Esophagus muscularis mucosa (tissue), 4 donors: ENCODE data around the gene ZBTB5. TPM values are rescaled to one million over a fixed set of nuclear protein-coding genes. Genes with fewer than 3 reads are reported as not detected.

ENCODE experiments used
- DNase-seq: peaks from one replicate; pipeline ENCODE4 v3.0.0-alpha.2; 2017; ENCODE audit errors: extremely low spot score
- H3K27ac ChIP-seq, 4 donors: fragments of 200-600 bp; sonication (generic); replicated peaks in 1 of 4; 1 replicate in 3 of 4; 2 replicates in 1 of 4; pipeline ENCODE4 v1.5.1; 2016 to 2019; ENCODE audit warnings: mild to moderate bottlenecking in 1 of 4
- H3K27me3 ChIP-seq, 4 donors: fragments of 200-600 bp; sonication (generic); one replicate each; pipeline versions ENCODE4 v1.5.1 to v1.6.0; 2016 to 2019
- H3K36me3 ChIP-seq, 4 donors: fragments of 200-600 bp; sonication (generic); one replicate each; pipeline ENCODE4 v1.5.1; 2016 to 2019
- H3K4me1 ChIP-seq, 4 donors: fragments of 200-600 bp; sonication (generic); one replicate each; pipeline ENCODE4 v1.5.1; 2016 to 2019
- H3K4me3 ChIP-seq, 4 donors: fragments of 200-600 bp; sonication (generic); 1 replicate in 2 of 4; 2 replicates in 2 of 4; pipeline ENCODE4 v1.5.1; 2016 to 2019; ENCODE audit warnings: mild to moderate bottlenecking in 4 of 4, moderate library complexity in 1 of 4
- H3K9me3 ChIP-seq, 4 donors: fragments of 200-600 bp; sonication (generic); 1 replicate in 3 of 4; 2 replicates in 1 of 4; pipeline ENCODE4 v1.5.1; 2016 to 2019
- CTCF ChIP-seq, 3 experiments: fragments of 200-600 bp in 2 of 3; fragments of 450-650 bp in 1 of 3; sonication (generic) in 2 of 3; IDR thresholded peaks; one replicate each; pipeline ENCODE4 v1.5.1; 2017 to 2019; ENCODE audit warnings: antibody characterized with exemption in 3 of 3, mild to moderate bottlenecking in 2 of 3, moderate library complexity in 1 of 3
- EP300 ChIP-seq: sonication (generic); formaldehyde crosslinking; IDR thresholded peaks from one replicate; pipeline ENCODE4 v1.6.1; 2017; ENCODE audit warnings: antibody characterized with exemption
- POLR2A ChIP-seq: fragments of 450-650 bp; IDR thresholded peaks from one replicate; pipeline ENCODE4 v1.6.1; 2017; ENCODE audit warnings: antibody characterized with exemption, moderate library complexity, mild to moderate bottlenecking, low read depth
- POLR2AphosphoS5 ChIP-seq, 2 donors: sonication (generic); formaldehyde crosslinking; IDR thresholded peaks; one replicate each; pipeline ENCODE4 v1.6.1; 2017; ENCODE audit warnings: antibody characterized with exemption in 2 of 2
- WGBS: methylation state at CpG from one replicate; pipeline ENCODE4 v1.1.5; 2018; 5-methylcytosine and 5-hydroxymethylcytosine counted together
- intact Hi-C: fragments of 100-400 bp; cut with DNase I; formaldehyde crosslinking; loops from one replicate; pipeline ENCODE4 v1.15.1; 2023
- total RNA-seq, 4 donors: library from RNA; depleted of rRNA; stranded (reverse); fragments of >200 nt; gene quantifications; one replicate each; pipeline versions ENCODE4 v1.1.0 to v1.2.1, GENCODE V29; 2016

The ZBTB5 gene
- total RNA-seq, 4 donors from 2014 or later: 9.6 to 20.4 (median 12.6) TPM

- Histone ChIP-seq H3K4me1 (peaks cover 10 to 17% (median 16%) of the 10 kb centered on the region in 4 donors), H3K36me3 (peaks cover 25 to 61% (median 56%) of the 10 kb centered on the region in 4 donors), H3K9me3 (no peaks in the 10 kb centered on the region), H3K27ac (no peak overlapping the region), H3K4me3 (no peak overlapping the region), H3K27me3 (no peaks in the 10 kb centered on the region)
- no peak for TF ChIP-seq EP300
- no peak for TF ChIP-seq POLR2A
- TF ChIP-seq POLR2AphosphoS5 (IDR thresholded peaks at IDR 0.05): no peak
- no peak for TF ChIP-seq CTCF (IDR thresholded peaks at IDR 0.05)
- no peak for DNase-seq
- intact Hi-C loops: no loop called here
- WGBS: 96% methylated on average over 16 of the region's 21 CpGs
Observed at GRCh38 chr9:37441776-37442370, 23.4 kb downstream of the ZBTB5 start.

- Histone ChIP-seq H3K27me3 (no peaks in the 10 kb centered on the region), H3K9me3 (no peaks in the 10 kb centered on the region), H3K4me3 (no peak overlapping the region), H3K36me3 (peaks cover 32 to 94% (median 79%) of the 10 kb centered on the region in 4 donors), H3K27ac (no peak overlapping the region), H3K4me1 (peaks cover 19 to 29% (median 21%) of the 10 kb centered on the region in 4 donors)
- 89% methylated on average over 3 of the region's 3 CpGs for WGBS
- TF ChIP-seq POLR2A (no peak), POLR2AphosphoS5 (IDR thresholded peaks at IDR 0.05) (no peak), CTCF (IDR thresholded peaks at IDR 0.05) (no peak), EP300 (no peak)
- intact Hi-C loops: no loop called here
- no peak for DNase-seq
Observed at GRCh38 chr9:37438359-37438758, 26.9 kb downstream of the ZBTB5 start.

- WGBS: 89% methylated on average over 4 of the region's 4 CpGs
- H3K4me3 ChIP-seq: no peak overlapping the region
- TF ChIP-seq CTCF (IDR thresholded peaks at IDR 0.05) (no peak), POLR2A (no peak), POLR2AphosphoS5 (IDR thresholded peaks at IDR 0.05) (no peak), EP300 (no peak)
Observed at GRCh38 chr9:37437621-37438020, 27.6 kb downstream of the ZBTB5 start.

GRCh38 chr9:37437010-37437409 lies 28.2 kb downstream of the ZBTB5 start:
- DNase-seq: no peak
- Histone ChIP-seq H3K27me3 (no peaks in the 10 kb centered on the region), H3K36me3 (peaks cover 29 to 94% (median 78%) of the 10 kb centered on the region in 4 donors), H3K27ac (no peak overlapping the region), H3K4me3 (no peak overlapping the region), H3K4me1 (peaks cover 22 to 32% (median 28%) of the 10 kb centered on the region in 4 donors), H3K9me3 (no peaks in the 10 kb centered on the region)
- 84% methylated on average over 6 of the region's 6 CpGs for WGBS
- intact Hi-C loops: no loop called here
- TF ChIP-seq CTCF (IDR thresholded peaks at IDR 0.05): no peak
- no peak for TF ChIP-seq POLR2A
- no peak for TF ChIP-seq POLR2AphosphoS5 (IDR thresholded peaks at IDR 0.05)
- TF ChIP-seq EP300: no peak

More at GRCh38 chr9:37437621-37438020, 27.6 kb downstream of the ZBTB5 start:
- H3K9me3 ChIP-seq: no peaks in the 10 kb centered on the region
- no peak overlapping the region for H3K27ac ChIP-seq
- peaks cover 32 to 96% (median 80%) of the 10 kb centered on the region in 4 donors for H3K36me3 ChIP-seq
- intact Hi-C loops: no loop called here
- no peak for DNase-seq
- peaks cover 19 to 31% (median 25%) of the 10 kb centered on the region in 4 donors for H3K4me1 ChIP-seq
- no peaks in the 10 kb centered on the region for H3K27me3 ChIP-seq
